Measurements from ENCODE around the gene MED29. TPM values are rescaled to one million over a fixed set of nuclear protein-coding genes. Genes with fewer than 3 reads are reported as not detected.

MED29 gene
- total and polyA plus RNA-seq, 2 experiments from 2014 or later = 26.1 to 62.0 TPM

DNA sequence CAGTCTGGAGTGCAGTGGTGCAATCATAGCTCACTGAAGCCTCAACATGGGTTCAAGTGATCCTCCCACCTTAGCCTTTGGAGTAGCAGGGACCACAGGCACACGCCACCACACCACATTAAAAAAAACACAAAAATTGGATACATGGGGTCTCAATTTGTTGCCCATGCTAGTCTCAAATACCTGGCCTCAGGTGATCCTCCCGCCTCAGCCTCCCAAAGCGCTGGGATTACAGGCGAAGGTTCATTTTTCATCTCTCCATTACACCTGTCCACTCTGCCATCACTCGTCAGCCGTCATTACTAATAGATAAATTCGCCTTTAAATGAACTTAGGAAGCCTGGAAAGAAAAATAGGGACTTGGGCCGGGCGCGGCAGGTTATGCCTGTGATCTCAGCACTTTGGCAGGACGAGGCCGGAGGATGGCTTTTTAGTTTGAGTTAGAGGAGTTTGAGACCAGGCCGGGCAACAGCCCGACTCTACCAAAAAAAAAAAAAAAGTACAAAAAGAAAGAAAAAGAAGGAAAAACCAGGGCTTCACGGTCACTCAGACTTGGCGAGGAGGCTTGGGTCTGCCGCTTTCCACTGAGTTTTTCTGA, 53.5 kb downstream of the MED29 start:
- H4K20me1 ChIP-seq (replicated peaks; ENCODE audit: insufficient read depth) = peaks cover 14% of the 10 kb centered on the region; the same call in 1 of the 2 replicates
- peak overlapping the region; percentile 79 for H3K4me2 ChIP-seq
- Mint-ChIP-seq H3K4me1 (peaks cover 15% of the 10 kb centered on the region), H3K4me3 (peak overlapping the region; percentile 94), H3K27ac (peak overlapping the region; percentile 96), H3K9me3 (peaks cover 4% of the 10 kb centered on the region; the same call in 1 of the 3 replicates), H3K27me3 (ENCODE audit: insufficient read depth, low read depth, poor library complexity) (peaks cover 18% of the 10 kb centered on the region), H3K36me3 (ENCODE audit: low read depth) (peaks cover 27% of the 10 kb centered on the region)
- H2AFZ ChIP-seq = no peak overlapping the region
- H3K27ac ChIP-seq (ENCODE audit: low read depth) = peak overlapping the region; percentile 94
- peaks cover 4% of the 10 kb centered on the region; the same call in 1 of the 2 replicates for H3F3A ChIP-seq (replicated peaks; ENCODE audit: low read depth)
- peaks cover 4% of the 10 kb centered on the region; the same call in 1 of the 2 replicates for H3K4me1 ChIP-seq (ENCODE audit: insufficient read depth)
- DNase-seq (ENCODE audit: low spot score) = peak; percentile 44
- TF ChIP-seq JUNB (IDR thresholded peaks at IDR 0.05; ENCODE audit: unreplicated experiment) (no peak), ZNF114 (CRISPR knock-in tag; IDR thresholded peaks at IDR 0.05) (no peak), POLR2AphosphoS5 (IDR thresholded peaks at IDR 0.05; ENCODE audit: low read depth) (no peak), NANOG (IDR thresholded peaks at IDR 0.05; ENCODE audit: borderline replicate concordance) (no peak), EZH2 (IDR thresholded peaks at IDR 0.05; ENCODE audit: low read depth, unreplicated experiment) (no peak), EZH2phosphoT487 (IDR thresholded peaks at IDR 0.05; ENCODE audit: unreplicated experiment) (no peak), CREB1 (CRISPR knock-in tag; IDR thresholded peaks at IDR 0.05; ENCODE audit: low read depth) (no peak), ZNF331 (CRISPR knock-in tag; IDR thresholded peaks at IDR 0.05; ENCODE audit: low read depth) (no peak), STAT1 (IDR thresholded peaks at IDR 0.05; ENCODE audit: unreplicated experiment) (no peak)
- TF ChIP-seq, protein P1, sequence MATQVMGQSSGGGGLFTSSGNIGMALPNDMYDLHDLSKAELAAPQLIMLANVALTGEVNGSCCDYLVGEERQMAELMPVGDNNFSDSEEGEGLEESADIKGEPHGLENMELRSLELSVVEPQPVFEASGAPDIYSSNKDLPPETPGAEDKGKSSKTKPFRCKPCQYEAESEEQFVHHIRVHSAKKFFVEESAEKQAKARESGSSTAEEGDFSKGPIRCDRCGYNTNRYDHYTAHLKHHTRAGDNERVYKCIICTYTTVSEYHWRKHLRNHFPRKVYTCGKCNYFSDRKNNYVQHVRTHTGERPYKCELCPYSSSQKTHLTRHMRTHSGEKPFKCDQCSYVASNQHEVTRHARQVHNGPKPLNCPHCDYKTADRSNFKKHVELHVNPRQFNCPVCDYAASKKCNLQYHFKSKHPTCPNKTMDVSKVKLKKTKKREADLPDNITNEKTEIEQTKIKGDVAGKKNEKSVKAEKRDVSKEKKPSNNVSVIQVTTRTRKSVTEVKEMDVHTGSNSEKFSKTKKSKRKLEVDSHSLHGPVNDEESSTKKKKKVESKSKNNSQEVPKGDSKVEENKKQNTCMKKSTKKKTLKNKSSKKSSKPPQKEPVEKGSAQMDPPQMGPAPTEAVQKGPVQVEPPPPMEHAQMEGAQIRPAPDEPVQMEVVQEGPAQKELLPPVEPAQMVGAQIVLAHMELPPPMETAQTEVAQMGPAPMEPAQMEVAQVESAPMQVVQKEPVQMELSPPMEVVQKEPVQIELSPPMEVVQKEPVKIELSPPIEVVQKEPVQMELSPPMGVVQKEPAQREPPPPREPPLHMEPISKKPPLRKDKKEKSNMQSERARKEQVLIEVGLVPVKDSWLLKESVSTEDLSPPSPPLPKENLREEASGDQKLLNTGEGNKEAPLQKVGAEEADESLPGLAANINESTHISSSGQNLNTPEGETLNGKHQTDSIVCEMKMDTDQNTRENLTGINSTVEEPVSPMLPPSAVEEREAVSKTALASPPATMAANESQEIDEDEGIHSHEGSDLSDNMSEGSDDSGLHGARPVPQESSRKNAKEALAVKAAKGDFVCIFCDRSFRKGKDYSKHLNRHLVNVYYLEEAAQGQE (IDR thresholded peaks at IDR 0.05; ENCODE audit: unreplicated experiment) = no peak
- TF ChIP-seq, protein P2, sequence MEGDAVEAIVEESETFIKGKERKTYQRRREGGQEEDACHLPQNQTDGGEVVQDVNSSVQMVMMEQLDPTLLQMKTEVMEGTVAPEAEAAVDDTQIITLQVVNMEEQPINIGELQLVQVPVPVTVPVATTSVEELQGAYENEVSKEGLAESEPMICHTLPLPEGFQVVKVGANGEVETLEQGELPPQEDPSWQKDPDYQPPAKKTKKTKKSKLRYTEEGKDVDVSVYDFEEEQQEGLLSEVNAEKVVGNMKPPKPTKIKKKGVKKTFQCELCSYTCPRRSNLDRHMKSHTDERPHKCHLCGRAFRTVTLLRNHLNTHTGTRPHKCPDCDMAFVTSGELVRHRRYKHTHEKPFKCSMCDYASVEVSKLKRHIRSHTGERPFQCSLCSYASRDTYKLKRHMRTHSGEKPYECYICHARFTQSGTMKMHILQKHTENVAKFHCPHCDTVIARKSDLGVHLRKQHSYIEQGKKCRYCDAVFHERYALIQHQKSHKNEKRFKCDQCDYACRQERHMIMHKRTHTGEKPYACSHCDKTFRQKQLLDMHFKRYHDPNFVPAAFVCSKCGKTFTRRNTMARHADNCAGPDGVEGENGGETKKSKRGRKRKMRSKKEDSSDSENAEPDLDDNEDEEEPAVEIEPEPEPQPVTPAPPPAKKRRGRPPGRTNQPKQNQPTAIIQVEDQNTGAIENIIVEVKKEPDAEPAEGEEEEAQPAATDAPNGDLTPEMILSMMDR (conservative IDR thresholded peaks at IDR 0.05; ENCODE audit: low read depth in 2 of 2) = no peak
- TF ChIP-seq, protein P3, sequence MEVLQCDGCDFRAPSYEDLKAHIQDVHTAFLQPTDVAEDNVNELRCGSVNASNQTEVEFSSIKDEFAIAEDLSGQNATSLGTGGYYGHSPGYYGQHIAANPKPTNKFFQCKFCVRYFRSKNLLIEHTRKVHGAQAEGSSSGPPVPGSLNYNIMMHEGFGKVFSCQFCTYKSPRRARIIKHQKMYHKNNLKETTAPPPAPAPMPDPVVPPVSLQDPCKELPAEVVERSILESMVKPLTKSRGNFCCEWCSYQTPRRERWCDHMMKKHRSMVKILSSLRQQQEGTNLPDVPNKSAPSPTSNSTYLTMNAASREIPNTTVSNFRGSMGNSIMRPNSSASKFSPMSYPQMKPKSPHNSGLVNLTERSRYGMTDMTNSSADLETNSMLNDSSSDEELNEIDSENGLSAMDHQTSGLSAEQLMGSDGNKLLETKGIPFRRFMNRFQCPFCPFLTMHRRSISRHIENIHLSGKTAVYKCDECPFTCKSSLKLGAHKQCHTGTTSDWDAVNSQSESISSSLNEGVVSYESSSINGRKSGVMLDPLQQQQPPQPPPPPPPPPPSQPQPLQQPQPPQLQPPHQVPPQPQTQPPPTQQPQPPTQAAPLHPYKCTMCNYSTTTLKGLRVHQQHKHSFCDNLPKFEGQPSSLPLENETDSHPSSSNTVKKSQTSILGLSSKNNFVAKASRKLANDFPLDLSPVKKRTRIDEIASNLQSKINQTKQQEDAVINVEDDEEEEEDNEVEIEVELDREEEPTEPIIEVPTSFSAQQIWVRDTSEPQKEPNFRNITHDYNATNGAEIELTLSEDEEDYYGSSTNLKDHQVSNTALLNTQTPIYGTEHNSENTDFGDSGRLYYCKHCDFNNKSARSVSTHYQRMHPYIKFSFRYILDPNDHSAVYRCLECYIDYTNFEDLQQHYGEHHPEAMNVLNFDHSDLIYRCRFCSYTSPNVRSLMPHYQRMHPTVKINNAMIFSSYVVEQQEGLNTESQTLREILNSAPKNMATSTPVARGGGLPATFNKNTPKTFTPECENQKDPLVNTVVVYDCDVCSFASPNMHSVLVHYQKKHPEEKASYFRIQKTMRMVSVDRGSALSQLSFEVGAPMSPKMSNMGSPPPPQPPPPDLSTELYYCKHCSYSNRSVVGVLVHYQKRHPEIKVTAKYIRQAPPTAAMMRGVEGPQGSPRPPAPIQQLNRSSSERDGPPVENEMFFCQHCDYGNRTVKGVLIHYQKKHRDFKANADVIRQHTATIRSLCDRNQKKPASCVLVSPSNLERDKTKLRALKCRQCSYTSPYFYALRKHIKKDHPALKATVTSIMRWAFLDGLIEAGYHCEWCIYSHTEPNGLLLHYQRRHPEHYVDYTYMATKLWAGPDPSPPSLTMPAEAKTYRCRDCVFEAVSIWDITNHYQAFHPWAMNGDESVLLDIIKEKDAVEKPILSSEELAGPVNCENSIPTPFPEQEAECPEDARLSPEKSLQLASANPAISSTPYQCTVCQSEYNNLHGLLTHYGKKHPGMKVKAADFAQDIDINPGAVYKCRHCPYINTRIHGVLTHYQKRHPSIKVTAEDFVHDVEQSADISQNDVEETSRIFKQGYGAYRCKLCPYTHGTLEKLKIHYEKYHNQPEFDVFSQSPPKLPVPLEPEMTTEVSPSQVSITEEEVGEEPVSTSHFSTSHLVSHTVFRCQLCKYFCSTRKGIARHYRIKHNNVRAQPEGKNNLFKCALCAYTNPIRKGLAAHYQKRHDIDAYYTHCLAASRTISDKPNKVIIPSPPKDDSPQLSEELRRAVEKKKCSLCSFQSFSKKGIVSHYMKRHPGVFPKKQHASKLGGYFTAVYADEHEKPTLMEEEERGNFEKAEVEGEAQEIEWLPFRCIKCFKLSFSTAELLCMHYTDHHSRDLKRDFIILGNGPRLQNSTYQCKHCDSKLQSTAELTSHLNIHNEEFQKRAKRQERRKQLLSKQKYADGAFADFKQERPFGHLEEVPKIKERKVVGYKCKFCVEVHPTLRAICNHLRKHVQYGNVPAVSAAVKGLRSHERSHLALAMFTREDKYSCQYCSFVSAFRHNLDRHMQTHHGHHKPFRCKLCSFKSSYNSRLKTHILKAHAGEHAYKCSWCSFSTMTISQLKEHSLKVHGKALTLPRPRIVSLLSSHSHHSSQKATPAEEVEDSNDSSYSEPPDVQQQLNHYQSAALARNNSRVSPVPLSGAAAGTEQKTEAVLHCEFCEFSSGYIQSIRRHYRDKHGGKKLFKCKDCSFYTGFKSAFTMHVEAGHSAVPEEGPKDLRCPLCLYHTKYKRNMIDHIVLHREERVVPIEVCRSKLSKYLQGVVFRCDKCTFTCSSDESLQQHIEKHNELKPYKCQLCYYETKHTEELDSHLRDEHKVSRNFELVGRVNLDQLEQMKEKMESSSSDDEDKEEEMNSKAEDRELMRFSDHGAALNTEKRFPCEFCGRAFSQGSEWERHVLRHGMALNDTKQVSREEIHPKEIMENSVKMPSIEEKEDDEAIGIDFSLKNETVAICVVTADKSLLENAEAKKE (CRISPR knock-in tag; IDR thresholded peaks at IDR 0.05) = no peak
- TF ChIP-seq, protein P4, sequence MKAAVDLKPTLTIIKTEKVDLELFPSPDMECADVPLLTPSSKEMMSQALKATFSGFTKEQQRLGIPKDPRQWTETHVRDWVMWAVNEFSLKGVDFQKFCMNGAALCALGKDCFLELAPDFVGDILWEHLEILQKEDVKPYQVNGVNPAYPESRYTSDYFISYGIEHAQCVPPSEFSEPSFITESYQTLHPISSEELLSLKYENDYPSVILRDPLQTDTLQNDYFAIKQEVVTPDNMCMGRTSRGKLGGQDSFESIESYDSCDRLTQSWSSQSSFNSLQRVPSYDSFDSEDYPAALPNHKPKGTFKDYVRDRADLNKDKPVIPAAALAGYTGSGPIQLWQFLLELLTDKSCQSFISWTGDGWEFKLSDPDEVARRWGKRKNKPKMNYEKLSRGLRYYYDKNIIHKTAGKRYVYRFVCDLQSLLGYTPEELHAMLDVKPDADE (IDR thresholded peaks at IDR 0.05) = no peak
- peaks cover 49% of the 10 kb centered on the region for H3K79me2 ChIP-seq (replicated peaks; ENCODE audit: insufficient read depth)
- H3K27me3 ChIP-seq (ENCODE audit: insufficient read depth) = no peaks in the 10 kb centered on the region
- H3K9me2 ChIP-seq (ENCODE audit: insufficient read depth) = no peaks in the 10 kb centered on the region
- ATAC-seq = no peak
- H3K4me3 ChIP-seq = peak overlapping the region; percentile 76
- no peaks in the 10 kb centered on the region; the same call in 1 of the 2 replicates for H3K36me3 ChIP-seq (ENCODE audit: insufficient read depth)
